WI38 (cell line): ENCODE data around the gene DLAT.

Experiments used
- H3K4me3 ChIP-seq: 2 replicates; pipeline ENCODE4 v1.5.1; 2011; ENCODE audit warnings: low read depth, mild to moderate bottlenecking, control low read depth, low read length
- TF ChIP-seq, protein P1 (sequence below): IDR thresholded peaks from 2 replicates; pipeline ENCODE4 v1.5.1; 2012; ENCODE audit warnings: low read depth, mild to moderate bottlenecking, control low read depth, low read length

The DLAT gene

DNA sequence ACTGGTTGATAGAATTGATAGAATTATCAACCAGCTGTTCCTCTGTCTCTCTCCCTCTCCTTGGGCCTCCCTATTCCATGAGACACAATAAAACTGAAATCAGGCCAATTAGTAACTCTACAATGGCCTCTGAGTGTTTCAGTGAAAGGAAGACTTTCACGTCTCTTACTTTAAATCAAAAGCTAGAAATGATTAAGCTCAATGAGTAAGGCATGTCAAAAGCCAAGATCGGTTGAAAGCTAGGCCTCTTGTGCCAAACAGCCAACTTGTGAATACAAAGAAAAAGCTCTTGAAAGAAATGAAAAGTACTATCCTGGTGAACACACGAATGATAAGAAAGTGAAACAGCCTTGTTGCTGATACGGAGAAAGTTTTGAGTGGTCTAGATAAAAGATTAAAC lies 32.0 kb downstream of the DLAT start:
- H3K4me3 ChIP-seq: no peak overlapping the region
- TF ChIP-seq, protein P1, sequence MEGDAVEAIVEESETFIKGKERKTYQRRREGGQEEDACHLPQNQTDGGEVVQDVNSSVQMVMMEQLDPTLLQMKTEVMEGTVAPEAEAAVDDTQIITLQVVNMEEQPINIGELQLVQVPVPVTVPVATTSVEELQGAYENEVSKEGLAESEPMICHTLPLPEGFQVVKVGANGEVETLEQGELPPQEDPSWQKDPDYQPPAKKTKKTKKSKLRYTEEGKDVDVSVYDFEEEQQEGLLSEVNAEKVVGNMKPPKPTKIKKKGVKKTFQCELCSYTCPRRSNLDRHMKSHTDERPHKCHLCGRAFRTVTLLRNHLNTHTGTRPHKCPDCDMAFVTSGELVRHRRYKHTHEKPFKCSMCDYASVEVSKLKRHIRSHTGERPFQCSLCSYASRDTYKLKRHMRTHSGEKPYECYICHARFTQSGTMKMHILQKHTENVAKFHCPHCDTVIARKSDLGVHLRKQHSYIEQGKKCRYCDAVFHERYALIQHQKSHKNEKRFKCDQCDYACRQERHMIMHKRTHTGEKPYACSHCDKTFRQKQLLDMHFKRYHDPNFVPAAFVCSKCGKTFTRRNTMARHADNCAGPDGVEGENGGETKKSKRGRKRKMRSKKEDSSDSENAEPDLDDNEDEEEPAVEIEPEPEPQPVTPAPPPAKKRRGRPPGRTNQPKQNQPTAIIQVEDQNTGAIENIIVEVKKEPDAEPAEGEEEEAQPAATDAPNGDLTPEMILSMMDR: no peak

DNA sequence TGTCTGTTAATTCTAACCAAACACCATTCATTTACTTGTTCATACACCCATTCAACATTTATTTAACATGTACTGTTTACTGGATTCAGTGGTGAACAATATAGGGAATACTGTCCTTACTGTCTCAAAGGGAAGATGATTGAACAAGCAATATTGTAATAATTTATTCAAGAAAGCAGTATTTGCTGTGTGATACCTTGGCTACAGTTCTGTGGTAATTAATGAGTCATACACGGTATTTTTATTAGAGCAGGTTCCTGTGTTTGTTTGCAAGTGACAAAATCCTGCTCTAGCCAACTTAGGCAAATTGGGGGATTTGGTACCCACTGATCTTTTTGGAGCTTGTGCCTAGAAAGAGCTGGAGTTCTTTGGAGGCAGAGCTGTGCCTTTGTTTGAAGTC lies 32.9 kb downstream of the DLAT start:
- TF ChIP-seq, protein P1: no peak
- no peak overlapping the region for H3K4me3 ChIP-seq

DNA sequence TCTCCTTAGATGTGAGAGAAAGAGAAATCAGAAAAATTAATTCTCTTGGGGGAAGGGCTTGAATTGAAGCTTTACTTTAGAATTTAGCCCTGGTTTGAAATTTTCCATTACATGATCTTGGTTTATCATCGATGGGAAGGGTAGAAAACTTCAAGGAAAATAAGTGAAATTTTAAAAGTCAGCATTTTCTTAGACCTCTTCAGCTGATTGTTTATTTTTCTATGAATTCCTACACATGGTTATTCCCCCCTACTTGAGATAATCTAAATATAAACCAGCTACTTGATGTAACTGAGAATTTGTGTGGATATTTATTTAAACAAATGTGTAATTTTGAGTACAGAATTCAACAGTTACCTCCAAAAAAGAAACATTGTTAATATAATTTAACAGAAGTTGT lies 37.7 kb downstream of the DLAT start:
- no peak overlapping the region for H3K4me3 ChIP-seq
- TF ChIP-seq, protein P1: no peak

DNA sequence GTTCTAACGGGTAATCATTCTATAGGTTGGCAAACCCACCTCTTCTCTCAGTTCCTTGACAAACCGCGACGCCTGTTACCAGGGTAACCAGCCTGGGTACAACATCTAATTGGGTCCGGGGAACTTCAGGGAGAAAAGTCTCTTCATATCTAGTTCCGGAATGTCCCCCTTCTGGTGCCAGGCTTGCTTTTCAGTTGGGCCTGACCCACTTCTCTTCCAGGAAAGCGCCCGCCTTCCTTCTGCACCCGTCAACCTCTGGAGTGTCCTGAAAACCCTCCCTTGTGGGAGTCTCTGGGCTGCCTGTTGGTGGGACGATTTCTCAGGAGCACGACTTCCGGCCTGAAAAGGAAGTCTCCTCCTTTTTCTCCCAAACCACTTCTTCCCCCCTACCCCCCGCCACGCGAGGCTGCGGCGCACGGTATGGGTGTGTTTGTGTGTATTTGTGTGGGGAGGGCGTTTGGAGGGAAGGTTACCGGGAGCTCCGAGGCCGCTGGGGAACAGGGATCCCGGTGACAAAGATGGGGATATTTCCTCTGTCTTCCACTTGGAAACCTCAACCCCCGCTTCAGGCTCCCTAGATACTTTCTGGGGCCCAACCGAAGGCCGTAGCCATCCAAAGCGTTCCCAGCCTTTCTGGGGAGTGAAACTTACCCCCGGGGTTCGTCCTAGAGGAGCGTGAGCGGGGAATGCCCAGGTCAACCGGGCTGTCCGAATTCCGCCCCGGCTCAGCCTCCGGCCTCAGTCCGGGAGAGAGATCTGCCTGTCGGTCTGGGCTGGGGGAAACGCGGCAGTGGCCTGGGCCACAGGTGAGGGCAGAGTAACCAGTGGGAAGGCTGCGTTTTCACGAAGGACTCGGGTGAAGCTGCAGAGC lies 49.0 kb downstream of the DLAT start, which contains the start of the genes NKAPD1 and PIH1D2:
Gene NKAPD1 (plus strand): TSS at position 359 of the 871 bp plus-strand sequence. CDS start 1,276 bp downstream, outside the sequence.
Gene PIH1D2 (minus strand): TSS at position 77 of the 871 bp plus-strand sequence. CDS start 843 bp downstream, outside the sequence.
- TF ChIP-seq, protein P1: no peak
- peak within 1 kb of the TSS; percentile 99 for H3K4me3 ChIP-seq

DNA sequence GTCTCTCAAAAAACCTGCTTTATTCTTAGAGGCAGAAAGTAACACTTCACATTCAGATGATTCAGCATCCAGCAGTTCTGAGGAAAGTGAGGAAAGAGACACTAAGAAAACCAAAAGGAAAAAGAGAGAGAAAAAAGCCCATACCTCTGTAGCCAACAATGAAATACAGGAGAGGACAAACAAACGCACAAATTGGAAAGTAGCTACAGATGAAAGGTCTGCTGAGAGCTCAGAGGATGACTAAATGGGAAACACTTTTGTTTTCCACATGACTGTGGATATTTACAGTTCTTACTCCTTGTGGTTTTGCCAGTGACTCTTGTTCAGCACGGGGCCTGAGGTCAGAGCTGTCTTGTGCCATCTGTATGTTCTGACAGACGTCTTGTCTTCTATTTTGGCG lies 57.5 kb downstream of the DLAT start:
- no peak overlapping the region for H3K4me3 ChIP-seq
- TF ChIP-seq, protein P1: no peak

DNA sequence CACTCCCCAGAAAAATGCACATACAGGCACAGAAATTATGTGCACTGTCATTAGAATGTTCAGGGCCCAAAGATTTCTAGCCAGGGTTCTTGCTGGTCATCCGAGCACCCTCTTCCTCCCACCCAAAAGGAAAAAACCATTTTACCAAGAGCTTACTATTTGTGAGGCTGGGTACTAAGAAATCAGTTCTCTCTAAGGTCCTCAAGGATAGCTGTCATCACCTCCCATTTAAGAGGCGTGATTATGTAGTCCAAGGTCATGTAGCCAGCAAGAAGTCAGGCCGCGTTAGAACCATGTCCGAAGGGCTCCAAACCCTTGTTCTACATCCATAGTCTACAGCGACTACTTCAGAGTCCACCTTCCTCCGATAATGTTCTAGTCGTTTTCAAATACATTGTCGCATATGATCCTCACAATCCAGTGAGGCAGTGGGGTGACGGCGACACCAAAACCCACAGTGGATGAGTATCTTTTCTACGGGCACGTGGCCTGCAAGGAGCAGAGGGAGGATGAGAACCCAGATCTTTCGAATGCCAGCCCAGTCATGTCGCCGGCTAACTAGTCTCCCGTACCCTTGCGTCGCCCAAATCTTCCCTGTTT lies 60.7 kb downstream of the DLAT start:
- TF ChIP-seq, protein P1: no peak
- H3K4me3 ChIP-seq: peak overlapping the region; percentile 99
